Measurements from ENCODE around the gene MYT1. TPM values are rescaled to one million over a fixed set of nuclear protein-coding genes. Genes with fewer than 3 reads are reported as not detected.

The MYT1 gene
- total RNA-seq, 1 experiment from 2014 or later, result 7.1 TPM

DNA sequence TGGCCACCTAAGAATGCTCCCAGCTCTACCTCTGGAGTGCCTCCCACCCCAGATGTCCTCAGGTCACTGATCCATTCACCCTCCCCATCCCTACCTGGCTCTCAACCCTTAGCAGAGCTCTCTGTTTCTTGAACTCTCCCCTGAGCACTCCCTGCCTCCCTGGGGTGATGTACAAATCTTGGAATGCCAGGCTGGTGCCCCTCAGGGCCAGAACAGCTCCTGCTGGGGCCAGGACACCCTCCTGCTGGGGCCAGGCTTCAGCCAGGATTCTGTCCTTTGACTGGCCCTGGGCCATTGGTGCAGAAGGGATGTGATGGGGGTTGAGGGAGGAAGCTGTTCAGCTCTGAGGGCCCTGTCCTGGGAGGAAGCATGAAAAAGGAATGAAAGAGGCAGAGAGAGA lies 30.0 kb downstream of the MYT1 start:
- ChIA-PET CTCF (no interaction called here), POLR2A (no interaction called here), RAD21 (ENCODE audit: low non-redundant PET in 1 of 2, low total read pairs in 2 of 2, uncharacterized antibody in 2 of 2, unreplicated experiment in 2 of 2) (no interaction called here)
- Histone ChIP-seq H3K9me2 (ENCODE audit: insufficient read depth) (no peaks in the 10 kb centered on the region), H3K9me3 (ENCODE audit: control insufficient read depth in 1 of 2, insufficient read depth in 1 of 2, low read depth in 1 of 2, low read length in 2 of 2) (no peaks in the 10 kb centered on the region), H2AFZ (ENCODE audit: low read depth, low read length, poor library complexity, severe bottlenecking) (no peak overlapping the region), H4K20me1 (ENCODE audit: insufficient read depth) (no peaks in the 10 kb centered on the region), H3K79me2 (ENCODE audit: insufficient read depth, low read length) (no peaks in the 10 kb centered on the region), H3K4me1 (ENCODE audit: control insufficient read depth in 1 of 2, insufficient read depth in 2 of 2, low read length in 2 of 2) (peaks cover 0 to 1% of the 10 kb centered on the region in 2 experiments; a peak in 1 of 4 replicates), H3K4me3 (replicated peaks in 1 of 2; ENCODE audit: low read depth in 1 of 2, low read length in 2 of 2) (no peak overlapping the region), H3K27ac (ENCODE audit: low read depth, low read length) (no peak overlapping the region), H3K9ac (ENCODE audit: low read length) (no peak overlapping the region), H3K4me2 (ENCODE audit: low read length) (no peak overlapping the region), H3K27me3 (ENCODE audit: insufficient read depth, low read length) (no peaks in the 10 kb centered on the region), H3K36me3 (ENCODE audit: control insufficient read depth in 1 of 2, insufficient read depth in 2 of 2, low read length in 2 of 2) (no peaks in the 10 kb centered on the region)
- TF ChIP-seq YY1 (IDR thresholded peaks at IDR 0.05; ENCODE audit: extremely low read depth, insufficient replicate concordance, low read depth, low read length) (no peak), CEBPB (IDR thresholded peaks at IDR 0.05; ENCODE audit: low read depth) (no peak), ZBTB33 (IDR thresholded peaks at IDR 0.05; ENCODE audit: extremely low read depth, insufficient replicate concordance, low read length) (no peak), JUND (IDR thresholded peaks at IDR 0.05) (no peak), ZNF274 (IDR thresholded peaks at IDR 0.05; ENCODE audit: low read depth, low read length) (no peak), ELF1 (IDR thresholded peaks at IDR 0.05; ENCODE audit: borderline replicate concordance, low read depth) (no peak), SIN3A (IDR thresholded peaks at IDR 0.05; ENCODE audit: low read depth) (no peak), RAD21 (IDR thresholded peaks at IDR 0.05; ENCODE audit: low read depth) (no peak), TCF7L2 (IDR thresholded peaks at IDR 0.05; ENCODE audit: borderline replicate concordance, extremely low read depth, insufficient read depth, insufficient read length) (no peak), EZH2 (IDR thresholded peaks at IDR 0.05) (no peak), SRF (IDR thresholded peaks at IDR 0.05; ENCODE audit: low read depth) (no peak), EZH2phosphoT487 (IDR thresholded peaks at IDR 0.05; ENCODE audit: borderline replicate concordance) (no peak)
- TF ChIP-seq, protein P1, sequence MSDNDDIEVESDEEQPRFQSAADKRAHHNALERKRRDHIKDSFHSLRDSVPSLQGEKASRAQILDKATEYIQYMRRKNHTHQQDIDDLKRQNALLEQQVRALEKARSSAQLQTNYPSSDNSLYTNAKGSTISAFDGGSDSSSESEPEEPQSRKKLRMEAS (IDR thresholded peaks at IDR 0.05), result no peak
- TF ChIP-seq, protein P2, sequence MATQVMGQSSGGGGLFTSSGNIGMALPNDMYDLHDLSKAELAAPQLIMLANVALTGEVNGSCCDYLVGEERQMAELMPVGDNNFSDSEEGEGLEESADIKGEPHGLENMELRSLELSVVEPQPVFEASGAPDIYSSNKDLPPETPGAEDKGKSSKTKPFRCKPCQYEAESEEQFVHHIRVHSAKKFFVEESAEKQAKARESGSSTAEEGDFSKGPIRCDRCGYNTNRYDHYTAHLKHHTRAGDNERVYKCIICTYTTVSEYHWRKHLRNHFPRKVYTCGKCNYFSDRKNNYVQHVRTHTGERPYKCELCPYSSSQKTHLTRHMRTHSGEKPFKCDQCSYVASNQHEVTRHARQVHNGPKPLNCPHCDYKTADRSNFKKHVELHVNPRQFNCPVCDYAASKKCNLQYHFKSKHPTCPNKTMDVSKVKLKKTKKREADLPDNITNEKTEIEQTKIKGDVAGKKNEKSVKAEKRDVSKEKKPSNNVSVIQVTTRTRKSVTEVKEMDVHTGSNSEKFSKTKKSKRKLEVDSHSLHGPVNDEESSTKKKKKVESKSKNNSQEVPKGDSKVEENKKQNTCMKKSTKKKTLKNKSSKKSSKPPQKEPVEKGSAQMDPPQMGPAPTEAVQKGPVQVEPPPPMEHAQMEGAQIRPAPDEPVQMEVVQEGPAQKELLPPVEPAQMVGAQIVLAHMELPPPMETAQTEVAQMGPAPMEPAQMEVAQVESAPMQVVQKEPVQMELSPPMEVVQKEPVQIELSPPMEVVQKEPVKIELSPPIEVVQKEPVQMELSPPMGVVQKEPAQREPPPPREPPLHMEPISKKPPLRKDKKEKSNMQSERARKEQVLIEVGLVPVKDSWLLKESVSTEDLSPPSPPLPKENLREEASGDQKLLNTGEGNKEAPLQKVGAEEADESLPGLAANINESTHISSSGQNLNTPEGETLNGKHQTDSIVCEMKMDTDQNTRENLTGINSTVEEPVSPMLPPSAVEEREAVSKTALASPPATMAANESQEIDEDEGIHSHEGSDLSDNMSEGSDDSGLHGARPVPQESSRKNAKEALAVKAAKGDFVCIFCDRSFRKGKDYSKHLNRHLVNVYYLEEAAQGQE (IDR thresholded peaks at IDR 0.05; ENCODE audit: low read depth), result no peak
- TF ChIP-seq, protein P3, sequence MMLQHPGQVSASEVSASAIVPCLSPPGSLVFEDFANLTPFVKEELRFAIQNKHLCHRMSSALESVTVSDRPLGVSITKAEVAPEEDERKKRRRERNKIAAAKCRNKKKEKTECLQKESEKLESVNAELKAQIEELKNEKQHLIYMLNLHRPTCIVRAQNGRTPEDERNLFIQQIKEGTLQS (IDR thresholded peaks at IDR 0.05), result no peak
- DNase-seq (ENCODE audit: low read depth, low spot score) (no peak), ATAC-seq (no peak)
- intact Hi-C loops (cut with micrococcal nuclease), result no loop called here
- no TSS peak for BruUV-seq (replicated peaks)

All from HCT116 (cell line).